Measurements from ENCODE around the gene RTF1.
A peak's percentile ranks its signal among the peaks of the same experiment; 100 is the strongest.
"Not testable (repeated sequence)": the region's sequence is repeated elsewhere in the genome, so short reads cannot be mapped to it uniquely, and the experiment has no call there.

RTF1 gene

GRCh38 chr15:41416742-41417417, at the start of gene RTF1:
Gene RTF1, plus strand, starts transcription at chr15:41417095. Its CDS starts 21 bp downstream, at chr15:41417116.
- peak; percentile 72 for DNase-seq (ENCODE audit: low read depth)

GRCh38 chr15:41367418-41367817, 49.5 kb upstream of the RTF1 start:
- no peak for DNase-seq (ENCODE audit: low read depth)

DNA sequence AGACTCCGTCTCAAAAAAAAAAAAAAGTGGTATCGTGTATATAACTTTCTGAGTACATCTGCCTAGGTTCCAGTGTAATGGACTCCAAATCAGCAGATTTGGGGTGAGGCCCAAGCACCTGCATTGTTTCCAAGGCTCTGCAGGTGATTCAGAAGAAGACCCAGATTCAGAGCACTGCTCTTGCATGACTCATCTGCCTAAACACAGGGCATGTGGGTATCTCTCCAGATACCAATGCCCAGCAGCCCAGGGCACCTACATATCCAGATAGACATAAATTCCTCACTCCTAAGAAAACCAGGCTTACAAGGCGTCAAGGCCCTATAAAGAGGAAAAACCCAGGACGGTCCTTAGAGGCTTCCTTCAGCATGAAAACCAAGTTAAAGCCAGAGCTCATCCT, 38.9 kb upstream of the RTF1 start:
- DNase-seq (ENCODE audit: low read depth), result no peak

DNA sequence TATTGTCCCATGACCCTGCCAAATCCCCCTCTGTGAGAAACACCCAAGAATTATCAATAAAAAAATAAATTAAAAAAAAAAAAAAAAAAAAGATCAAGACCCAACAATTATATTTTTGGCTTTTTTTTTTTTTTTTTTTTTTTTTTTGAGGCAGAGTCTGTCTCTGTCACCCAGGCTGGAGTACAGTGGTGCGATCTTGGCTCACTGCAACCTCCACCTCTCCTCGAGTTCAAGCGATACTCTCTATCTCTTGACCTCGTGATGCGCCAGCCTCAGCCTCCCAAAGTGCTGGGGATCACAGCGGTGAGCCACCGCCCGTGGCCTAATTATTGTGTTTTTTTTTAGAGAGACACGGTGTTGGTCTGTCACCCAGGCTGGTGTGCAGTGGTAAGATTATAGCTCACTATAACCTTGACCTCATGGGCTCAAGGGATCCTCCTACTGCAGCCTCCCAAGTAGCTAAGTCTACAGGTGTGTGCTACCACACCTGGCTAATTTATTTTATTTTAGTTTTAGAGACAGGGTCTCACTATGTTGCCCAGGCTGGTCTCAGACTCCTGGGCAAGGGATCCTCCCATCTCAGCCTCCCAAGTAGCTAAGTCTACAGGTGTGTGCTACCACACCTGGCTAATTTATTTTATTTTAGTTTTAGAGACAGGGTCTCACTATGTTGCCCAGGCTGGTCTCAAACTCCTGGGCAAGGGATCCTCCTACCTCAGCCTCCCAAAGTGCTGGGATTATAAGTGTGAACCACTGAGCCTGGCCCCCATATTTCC, 32.7 kb upstream of the RTF1 start:
- not testable (repeated sequence) for DNase-seq (ENCODE audit: low read depth)

- DNase-seq (ENCODE audit: low read depth), result no peak
Observed at GRCh38 chr15:41387646-41388045, 29.2 kb upstream of the RTF1 start.

DNA sequence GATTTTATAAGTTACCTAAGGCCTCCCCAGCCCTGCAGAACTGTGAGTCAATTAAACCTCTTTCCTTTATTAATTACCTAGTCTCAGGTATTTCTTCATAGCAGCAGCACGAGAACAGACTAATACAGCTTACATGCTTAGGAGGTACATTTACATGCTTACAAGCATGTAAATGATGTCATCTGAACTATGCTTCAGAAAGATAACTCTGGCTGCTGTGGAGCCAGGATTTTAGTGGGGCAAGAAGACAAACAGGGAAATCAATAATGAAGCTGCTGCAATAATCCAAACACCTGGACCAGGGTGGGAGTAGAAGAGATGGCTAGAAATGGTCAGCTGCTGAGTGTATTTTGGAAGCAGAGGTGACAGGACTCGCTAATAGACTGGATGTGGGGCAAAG, 24.2 kb upstream of the RTF1 start:
- DNase-seq (ENCODE audit: low read depth), result no peak

DNA sequence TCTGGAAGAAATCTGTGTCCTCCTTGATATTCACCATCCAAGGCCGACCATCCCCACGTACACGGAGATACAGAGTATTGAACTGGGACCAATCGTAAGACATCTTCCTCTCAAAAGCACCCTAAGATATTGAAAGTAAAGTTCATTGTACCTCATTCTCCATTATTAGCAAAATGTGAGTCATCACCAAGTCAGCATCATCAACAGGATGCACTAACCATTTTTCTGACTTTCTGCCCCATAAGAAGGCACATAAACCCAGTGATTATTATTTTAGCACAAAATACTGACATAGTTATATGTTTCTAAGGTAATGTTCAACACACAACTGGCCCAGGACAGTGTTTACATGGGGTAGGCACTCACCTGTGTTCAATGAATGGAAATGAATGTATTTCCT, 22.0 kb upstream of the RTF1 start:
- no peak for DNase-seq (ENCODE audit: low read depth)

DNA sequence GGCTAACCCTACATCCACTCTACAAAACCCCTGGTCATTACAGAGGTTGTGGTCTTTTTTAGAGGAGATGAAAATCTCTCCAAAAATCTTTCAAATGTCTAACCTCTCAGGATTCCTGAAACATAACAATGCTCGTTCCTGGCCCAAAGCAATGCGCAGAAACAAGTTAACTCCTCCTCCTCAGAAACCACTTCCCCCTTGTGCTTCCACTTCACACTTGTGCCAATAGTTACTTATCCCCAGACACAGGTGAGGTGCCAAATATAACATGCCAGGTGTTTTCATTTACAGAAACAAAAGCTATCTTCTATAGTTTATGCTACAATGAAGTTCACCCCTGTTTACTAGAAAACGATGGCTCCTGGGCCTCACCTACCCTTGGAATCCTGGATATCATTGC, 20.8 kb upstream of the RTF1 start:
- DNase-seq (ENCODE audit: low read depth), result no peak

DNA sequence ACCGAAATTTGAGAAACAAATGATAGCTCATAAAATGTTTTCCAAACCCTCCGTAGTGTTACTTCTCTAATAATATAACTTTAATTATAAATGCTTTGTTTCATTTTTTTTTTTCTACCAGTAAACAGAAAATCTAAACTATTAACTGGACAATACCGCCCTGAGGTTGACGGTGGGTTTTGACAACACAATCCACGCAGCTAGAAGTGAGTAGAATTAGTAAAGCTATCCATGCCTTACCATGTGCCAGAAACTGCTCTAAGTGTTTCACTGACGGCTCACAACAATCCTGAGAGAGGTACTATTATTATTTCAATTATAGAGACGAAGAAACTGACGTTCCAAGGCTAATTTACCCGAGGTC, 15.0 kb upstream of the RTF1 start:
- DNase-seq (ENCODE audit: low read depth), result no peak

- DNase-seq (ENCODE audit: low read depth), result no peak
Observed at GRCh38 chr15:41407341-41407740, 9.6 kb upstream of the RTF1 start.

- peak; percentile 19 for DNase-seq (ENCODE audit: low read depth)
Observed at GRCh38 chr15:41408234-41408641, 8.7 kb upstream of the RTF1 start.

DNA sequence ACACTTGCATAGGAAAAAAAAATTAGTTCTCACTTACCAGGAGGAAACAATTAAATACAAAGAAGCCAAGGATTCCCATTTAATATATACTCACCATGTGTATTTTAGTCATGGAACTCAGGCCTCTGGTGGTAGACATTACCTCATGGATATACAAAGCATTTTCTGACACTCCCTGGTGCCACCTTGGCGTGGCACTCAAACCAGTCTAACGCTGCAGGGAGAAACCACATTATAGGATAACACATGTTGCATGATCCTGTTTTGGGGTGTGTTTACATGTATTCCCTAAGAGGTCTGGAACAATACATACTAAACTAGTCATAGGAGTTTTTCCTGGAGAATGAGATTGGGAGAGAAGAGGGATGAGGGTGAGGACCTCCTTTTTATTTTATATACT, 5.9 kb upstream of the RTF1 start:
- DNase-seq (ENCODE audit: low read depth), result no peak

DNA sequence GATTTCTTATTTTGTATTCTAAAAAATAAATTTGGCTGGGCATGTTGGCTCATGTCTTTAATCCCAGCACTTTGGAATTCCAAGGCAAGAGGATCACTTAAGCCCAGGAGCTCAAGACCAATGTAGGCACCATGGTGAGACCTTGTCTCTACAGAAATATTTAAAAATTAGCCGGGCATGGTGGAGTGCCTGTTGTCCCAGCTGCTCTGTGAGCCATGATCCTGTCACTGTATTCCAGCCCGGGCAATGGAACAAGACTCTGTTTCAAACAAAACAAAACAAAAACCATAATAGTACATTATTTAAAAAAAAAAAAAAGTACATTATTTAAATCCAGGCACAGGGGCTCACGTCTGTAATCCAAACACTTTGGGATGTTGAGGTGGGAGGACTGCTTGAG, 5.5 kb upstream of the RTF1 start:
- no peak for DNase-seq (ENCODE audit: low read depth)

- no peak for DNase-seq (ENCODE audit: low read depth)
Observed at GRCh38 chr15:41416128-41416741, 660 bp upstream of the RTF1 start.

DNA sequence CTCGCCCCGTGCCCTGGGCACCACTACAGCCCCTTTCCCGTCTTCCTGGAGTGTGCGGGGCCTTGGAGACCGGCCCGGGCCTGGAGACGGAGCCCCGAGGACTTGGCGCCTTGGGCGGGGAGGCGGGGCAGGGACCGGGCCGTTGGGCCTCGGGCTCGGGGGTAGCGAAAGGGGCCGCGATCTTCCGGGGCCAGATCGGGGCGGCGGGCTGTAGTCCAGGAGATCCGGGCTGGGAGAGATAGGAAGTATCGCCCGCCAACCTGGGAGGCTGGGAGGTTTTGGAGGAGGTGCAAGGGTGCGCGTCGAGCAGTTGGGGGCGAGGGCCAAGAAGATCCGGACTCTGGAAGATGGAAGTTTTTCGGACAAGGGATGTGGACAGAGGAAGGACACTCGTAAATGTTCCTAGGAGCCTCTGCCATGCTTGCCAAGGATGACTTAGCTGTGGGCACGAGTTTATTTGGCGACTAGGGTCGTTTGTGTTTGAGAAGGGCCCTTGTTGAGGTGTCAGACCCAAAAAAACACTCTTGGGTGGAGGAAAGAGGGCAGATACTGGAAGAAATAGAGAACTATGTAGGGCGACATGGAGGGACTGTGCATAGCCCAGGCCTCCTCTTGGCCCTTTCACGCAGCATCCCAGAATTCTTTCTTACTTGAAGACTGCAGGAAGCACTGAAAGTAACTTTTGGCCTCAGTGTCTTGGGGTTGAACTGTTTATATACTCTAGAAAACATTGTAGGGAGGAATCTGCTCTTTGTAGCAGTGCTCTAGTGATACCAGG, 712 bp downstream of the RTF1 start:
- peak; percentile 9 for DNase-seq (ENCODE audit: low read depth)

DNA sequence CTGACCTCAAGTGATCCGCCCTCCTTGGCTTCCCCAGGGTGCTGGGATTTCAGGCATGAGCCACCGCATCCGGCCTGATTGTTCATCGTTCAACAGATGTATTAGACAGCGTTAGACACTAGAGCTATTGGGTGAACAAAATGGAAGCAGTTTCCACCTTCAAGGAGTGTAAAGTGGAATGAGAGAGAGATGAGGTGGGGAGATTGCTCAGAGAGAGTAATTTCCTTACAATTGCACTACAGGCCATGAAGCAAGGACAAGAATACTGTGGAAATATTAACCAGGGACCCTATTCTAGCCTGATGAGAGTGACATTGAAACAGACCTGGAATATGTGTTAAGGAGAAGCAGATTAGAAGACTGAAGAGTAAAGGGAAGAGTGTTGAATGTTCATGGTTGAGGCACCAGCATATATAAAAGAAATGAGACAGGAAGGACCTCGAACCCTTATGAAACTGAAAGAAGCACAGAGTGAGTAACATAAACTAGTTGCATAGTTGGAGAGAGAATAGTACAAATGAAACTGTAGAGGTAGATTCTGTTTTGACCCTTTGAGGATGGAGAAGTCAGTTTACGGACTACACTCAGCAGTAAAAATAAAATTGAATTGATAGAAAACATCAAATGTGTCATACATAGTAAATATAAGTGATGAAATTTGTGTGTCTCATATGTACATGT, 7.2 kb downstream of the RTF1 start:
- DNase-seq (ENCODE audit: low read depth), result no peak

DNA sequence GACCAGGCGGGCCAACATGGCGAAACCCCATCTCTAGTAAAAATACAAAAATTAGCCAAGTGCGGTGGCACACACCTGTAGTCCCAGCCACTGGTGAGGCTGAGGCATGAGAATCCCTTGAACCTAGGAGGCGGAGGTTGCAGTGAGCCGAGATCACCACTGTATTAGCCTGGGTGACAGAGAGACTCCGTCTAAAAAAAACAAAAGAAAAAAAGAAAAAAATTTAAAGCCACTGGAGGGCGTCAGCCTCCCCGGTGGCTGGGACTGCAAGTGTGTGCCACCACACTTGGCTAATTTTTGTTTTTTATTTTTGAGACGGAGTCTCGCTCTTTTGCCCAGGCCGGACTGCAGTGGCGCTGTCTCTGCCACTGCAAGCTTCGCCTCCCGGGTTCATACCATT, 7.9 kb downstream of the RTF1 start:
- DNase-seq (ENCODE audit: low read depth), result no peak

DNA sequence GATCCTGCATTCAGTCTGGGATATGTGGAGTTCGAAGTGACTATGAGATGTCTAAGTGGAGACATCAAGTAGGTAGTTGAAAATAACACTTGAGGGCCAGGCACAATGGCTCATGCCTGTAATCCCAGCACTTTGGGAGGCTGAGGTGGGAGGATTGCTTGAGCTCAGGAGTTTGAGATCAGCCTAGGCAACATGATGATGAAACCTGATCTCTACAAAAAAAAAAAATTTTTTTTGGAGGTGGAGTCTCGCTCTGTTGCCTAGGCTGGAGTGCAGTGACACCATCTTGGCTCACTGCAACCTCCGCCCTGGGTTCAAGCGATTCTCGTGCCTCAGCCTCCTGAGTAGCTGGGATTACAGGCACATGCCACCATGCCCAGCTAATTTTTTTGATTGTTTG, 9.0 kb downstream of the RTF1 start:
- not testable (repeated sequence) for DNase-seq (ENCODE audit: low read depth)

DNA sequence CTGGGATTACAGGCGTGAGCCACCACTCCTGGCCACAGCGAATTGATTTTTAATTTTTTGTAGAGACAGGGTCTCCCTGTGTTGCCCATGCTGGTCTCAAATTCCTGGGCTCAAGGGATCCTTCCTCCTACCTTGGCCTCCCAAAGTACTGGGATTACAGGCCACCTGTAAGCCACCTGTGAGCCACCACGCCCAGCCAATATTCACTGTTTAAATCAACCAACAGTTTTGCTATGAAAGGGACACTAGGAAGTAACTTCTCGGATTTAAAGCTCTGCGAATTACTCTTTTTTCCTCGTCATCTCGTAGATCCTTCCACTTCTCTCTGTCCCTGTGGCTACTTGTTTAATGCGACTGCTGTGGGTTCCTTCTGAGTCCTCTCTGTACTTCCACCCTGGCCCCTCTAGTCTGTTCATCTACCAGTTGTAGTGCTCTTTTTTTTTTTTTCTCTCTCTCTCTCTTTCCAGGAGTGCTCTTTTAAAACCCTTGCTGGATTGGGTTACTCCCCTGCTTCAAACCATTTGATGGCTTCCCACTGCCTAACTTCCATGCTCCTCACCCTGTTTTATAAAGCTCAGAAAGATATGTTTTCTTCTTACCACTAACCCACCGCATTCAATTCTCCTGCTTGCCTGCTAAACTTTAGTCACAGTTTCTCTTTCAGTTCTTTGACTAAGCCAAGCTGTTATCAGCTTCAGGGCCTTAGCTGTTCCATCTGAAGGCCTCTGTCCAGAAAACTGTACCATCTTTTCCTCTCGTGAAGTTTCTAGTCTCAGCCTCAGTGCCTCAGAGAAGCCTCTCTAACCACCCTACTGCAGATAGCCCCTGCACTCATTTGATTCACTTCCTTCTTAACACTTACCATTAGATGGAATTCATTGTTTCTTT, 12.4 kb downstream of the RTF1 start:
- no peak for DNase-seq (ENCODE audit: low read depth)

GRCh38 chr15:41435037-41435786, 18.3 kb downstream of the RTF1 start:
- DNase-seq (ENCODE audit: low read depth), result no peak

Data from stromal cell of bone marrow (primary cell).